Adrenal gland (tissue), 5 donors: ENCODE measurements around the gene KIF9.

Experiments used
- CTCF ChIP-seq, 6 experiments: fragments of 450-650 bp in 4 of 6; fragments of 200-600 bp in 2 of 6; sonication (generic) in 1 of 6; IDR thresholded peaks; 1 replicate in 5 of 6; 2 replicates in 1 of 6; pipeline versions ENCODE4 v1.5.1 to v1.8.0; 2016 to 2021; ENCODE audit warnings: antibody characterized with exemption in 6 of 6, mild to moderate bottlenecking in 2 of 6, moderate library complexity in 1 of 6
- POLR2A ChIP-seq, 2 donors: fragments of 450-650 bp; IDR thresholded peaks; one replicate each; pipeline ENCODE4 v1.6.1; 2017; ENCODE audit warnings: antibody characterized with exemption in 2 of 2, mild to moderate bottlenecking in 2 of 2, moderate library complexity in 1 of 2
- donor health status: DM: no; HTN: no; CAD: no.

GRCh38 chr3:47265008-47265407 lies 17.6 kb downstream of the KIF9 start:
- TF ChIP-seq CTCF (IDR thresholded peaks at IDR 0.05) (no peak), POLR2A (IDR thresholded peaks at IDR 0.05) (no peak)
